ENCODE measurements around the gene FAM186B. TPM values are rescaled to one million over a fixed set of nuclear protein-coding genes. Genes with fewer than 3 reads are reported as not detected.

Gene FAM186B
- total and polyA plus RNA-seq, 2 of the 13 experiments (the other 11 are each of a cell fraction or from before 2014, with no cell fraction given) = 0.07 to 0.20 TPM

DNA sequence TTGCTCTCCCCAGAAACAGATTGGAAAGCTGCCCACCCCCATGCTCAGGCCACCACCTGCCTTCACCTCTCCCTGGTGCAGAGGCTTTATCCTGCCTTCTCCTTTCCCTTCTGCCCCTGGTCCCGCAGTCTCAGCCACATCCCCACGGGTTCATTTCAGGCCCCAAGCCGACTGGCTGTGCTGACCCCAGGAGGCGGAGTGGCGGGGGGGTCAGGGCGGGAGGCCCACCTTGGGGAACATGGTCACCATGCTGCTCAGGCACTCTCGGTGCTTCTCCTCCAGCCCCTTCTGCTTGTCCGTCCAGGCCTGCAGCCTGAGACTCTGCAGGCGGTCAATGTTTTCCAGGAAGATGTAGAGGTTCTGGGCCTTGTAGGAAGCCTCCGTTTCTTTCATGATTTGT, 6.9 kb downstream of the FAM186B start (continued):
- TF ChIP-seq RBM39 (IDR thresholded peaks at IDR 0.05; ENCODE audit: low read depth, low read length, poor library complexity, severe bottlenecking) (no peak), ONECUT2 (CRISPR knock-in tag; IDR thresholded peaks at IDR 0.05) (no peak)

DNA sequence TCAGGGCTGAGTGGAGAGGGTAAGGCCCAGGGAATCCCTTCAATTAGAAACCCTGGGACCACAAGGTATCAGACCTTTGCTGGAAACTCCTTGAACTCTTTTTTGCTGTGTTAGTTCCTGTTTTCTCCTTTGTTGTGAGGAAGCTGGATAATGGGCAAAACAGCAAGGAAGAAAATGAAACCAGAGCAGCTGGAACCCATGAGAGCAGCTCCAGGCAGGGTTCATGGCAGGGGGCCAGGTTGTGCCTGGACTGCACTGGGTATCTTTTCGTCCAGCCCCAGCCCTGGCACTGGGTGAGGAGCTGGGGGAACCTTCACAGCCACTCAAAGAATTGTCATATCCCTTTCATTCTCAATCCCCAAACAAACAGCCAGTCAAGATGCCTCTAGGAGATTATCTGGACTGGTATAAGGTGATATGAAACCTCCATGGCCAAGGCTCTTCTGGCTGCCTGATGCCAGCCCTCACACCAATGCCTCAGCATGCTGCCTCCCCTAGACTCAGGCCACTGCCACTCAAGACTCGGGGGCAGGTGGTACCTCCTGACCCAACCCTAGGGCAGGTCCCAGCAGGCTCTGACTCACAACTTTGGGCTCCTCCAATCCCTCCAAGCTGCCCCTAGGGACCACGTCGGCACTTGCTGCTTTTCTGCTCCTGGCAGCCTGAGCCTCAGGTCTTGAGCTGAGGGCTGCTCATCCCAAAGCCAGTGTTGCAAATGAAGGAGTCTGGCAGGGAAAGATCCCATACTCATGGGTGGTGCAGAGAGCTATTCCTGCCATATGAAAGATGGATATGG, 16.5 kb downstream of the FAM186B start:
- Histone ChIP-seq H3K9me3 (ENCODE audit: low read length) (no peaks in the 10 kb centered on the region), H3K4me2 (ENCODE audit: low read depth, low read length) (no peak overlapping the region), H3K36me3 (replicated peaks in 1 of 2; ENCODE audit: control insufficient read depth in 1 of 2, insufficient read depth in 2 of 2, low read length in 2 of 2) (peaks cover 2 to 5% of the 10 kb centered on the region in 2 experiments; a peak in 4 of 5 replicates), H3K4me1 (ENCODE audit: insufficient read depth, low read length) (no peaks in the 10 kb centered on the region), H3K27ac (ENCODE audit: extremely low read length, insufficient read depth, low read length) (no peak overlapping the region), H2AFZ (ENCODE audit: low read length) (no peak overlapping the region), H3K27me3 (ENCODE audit: control insufficient read depth in 1 of 2, insufficient read depth in 2 of 2, low read length in 2 of 2) (no peaks in the 10 kb centered on the region), H4K20me1 (ENCODE audit: insufficient read depth, low read length) (no peaks in the 10 kb centered on the region), H3K9ac (ENCODE audit: insufficient read depth, low read depth, low read length) (no peak overlapping the region), H3K4me3 (replicated peaks in 1 of 3; ENCODE audit: insufficient read depth in 1 of 3, low read depth in 2 of 3, low read length in 3 of 3) (no peak overlapping the region), H3K79me2 (ENCODE audit: insufficient read depth, low read length) (no peaks in the 10 kb centered on the region)
- intact Hi-C loops (cut with micrococcal nuclease; ENCODE audit: unreplicated experiment) = no loop called here
- BruUV-seq (replicated peaks) = no TSS peak
- FAIRE-seq = no peak
- WGBS (ENCODE audit: low lambda C conversion rate) = 97% methylated on average over 4 of the region's 4 CpGs
- in situ Hi-C loops (cut with HindIII; ENCODE audit: extremely low pct_ligation_motif_present, low pct_unique_long_range_greater_than_20kb) = no loop called here
- POLR2A ChIA-PET = no interaction called here
- ATAC-seq = no peak
- CTCF ChIA-PET (ENCODE audit: low intra/inter-chr PET ratio, low total read pairs) = no interaction called here
- no peak for DNase-seq (ENCODE audit: low spot score)
- TF ChIP-seq BATF2 (CRISPR knock-in tag; IDR thresholded peaks at IDR 0.05) (no peak), ELF1 (CRISPR knock-in tag; IDR thresholded peaks at IDR 0.05) (no peak), ZNF773 (CRISPR knock-in tag; IDR thresholded peaks at IDR 0.05; ENCODE audit: borderline replicate concordance) (no peak), ZNF280D (CRISPR knock-in tag; IDR thresholded peaks at IDR 0.05) (no peak), ZNF138 (CRISPR knock-in tag; IDR thresholded peaks at IDR 0.05; ENCODE audit: low read depth) (no peak), ZFP36L1 (CRISPR knock-in tag; IDR thresholded peaks at IDR 0.05) (no peak), ZNF24 (IDR thresholded peaks at IDR 0.05) (no peak), SNAI1 (CRISPR knock-in tag; IDR thresholded peaks at IDR 0.05; ENCODE audit: borderline replicate concordance) (no peak), SRSF4 (IDR thresholded peaks at IDR 0.05; ENCODE audit: low read depth, low read length, poor library complexity, severe bottlenecking) (no peak), ATF1 (CRISPR knock-in tag; IDR thresholded peaks at IDR 0.05) (no peak)
- TF ChIP-seq, protein P1, sequence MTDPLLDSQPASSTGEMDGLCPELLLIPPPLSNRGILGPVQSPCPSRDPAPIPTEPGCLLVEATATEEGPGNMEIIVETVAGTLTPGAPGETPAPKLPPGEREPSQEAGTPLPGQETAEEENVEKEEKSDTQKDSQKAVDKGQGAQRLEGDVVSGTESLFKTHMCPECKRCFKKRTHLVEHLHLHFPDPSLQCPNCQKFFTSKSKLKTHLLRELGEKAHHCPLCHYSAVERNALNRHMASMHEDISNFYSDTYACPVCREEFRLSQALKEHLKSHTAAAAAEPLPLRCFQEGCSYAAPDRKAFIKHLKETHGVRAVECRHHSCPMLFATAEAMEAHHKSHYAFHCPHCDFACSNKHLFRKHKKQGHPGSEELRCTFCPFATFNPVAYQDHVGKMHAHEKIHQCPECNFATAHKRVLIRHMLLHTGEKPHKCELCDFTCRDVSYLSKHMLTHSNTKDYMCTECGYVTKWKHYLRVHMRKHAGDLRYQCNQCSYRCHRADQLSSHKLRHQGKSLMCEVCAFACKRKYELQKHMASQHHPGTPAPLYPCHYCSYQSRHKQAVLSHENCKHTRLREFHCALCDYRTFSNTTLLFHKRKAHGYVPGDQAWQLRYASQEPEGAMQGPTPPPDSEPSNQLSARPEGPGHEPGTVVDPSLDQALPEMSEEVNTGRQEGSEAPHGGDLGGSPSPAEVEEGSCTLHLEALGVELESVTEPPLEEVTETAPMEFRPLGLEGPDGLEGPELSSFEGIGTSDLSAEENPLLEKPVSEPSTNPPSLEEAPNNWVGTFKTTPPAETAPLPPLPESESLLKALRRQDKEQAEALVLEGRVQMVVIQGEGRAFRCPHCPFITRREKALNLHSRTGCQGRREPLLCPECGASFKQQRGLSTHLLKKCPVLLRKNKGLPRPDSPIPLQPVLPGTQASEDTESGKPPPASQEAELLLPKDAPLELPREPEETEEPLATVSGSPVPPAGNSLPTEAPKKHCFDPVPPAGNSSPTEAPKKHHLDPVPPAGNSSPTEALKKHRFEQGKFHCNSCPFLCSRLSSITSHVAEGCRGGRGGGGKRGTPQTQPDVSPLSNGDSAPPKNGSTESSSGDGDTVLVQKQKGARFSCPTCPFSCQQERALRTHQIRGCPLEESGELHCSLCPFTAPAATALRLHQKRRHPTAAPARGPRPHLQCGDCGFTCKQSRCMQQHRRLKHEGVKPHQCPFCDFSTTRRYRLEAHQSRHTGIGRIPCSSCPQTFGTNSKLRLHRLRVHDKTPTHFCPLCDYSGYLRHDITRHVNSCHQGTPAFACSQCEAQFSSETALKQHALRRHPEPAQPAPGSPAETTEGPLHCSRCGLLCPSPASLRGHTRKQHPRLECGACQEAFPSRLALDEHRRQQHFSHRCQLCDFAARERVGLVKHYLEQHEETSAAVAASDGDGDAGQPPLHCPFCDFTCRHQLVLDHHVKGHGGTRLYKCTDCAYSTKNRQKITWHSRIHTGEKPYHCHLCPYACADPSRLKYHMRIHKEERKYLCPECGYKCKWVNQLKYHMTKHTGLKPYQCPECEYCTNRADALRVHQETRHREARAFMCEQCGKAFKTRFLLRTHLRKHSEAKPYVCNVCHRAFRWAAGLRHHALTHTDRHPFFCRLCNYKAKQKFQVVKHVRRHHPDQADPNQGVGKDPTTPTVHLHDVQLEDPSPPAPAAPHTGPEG (CRISPR knock-in tag; IDR thresholded peaks at IDR 0.05) = no peak
